ENCODE measurements around the gene DNM2. TPM values are rescaled to one million over a fixed set of nuclear protein-coding genes. Genes with fewer than 3 reads are reported as not detected.

DNM2 gene
- total and polyA plus RNA-seq, 2 of the 13 experiments (the other 11 are each of a cell fraction or from before 2014, with no cell fraction given) = 41.7 to 59.8 TPM

DNA sequence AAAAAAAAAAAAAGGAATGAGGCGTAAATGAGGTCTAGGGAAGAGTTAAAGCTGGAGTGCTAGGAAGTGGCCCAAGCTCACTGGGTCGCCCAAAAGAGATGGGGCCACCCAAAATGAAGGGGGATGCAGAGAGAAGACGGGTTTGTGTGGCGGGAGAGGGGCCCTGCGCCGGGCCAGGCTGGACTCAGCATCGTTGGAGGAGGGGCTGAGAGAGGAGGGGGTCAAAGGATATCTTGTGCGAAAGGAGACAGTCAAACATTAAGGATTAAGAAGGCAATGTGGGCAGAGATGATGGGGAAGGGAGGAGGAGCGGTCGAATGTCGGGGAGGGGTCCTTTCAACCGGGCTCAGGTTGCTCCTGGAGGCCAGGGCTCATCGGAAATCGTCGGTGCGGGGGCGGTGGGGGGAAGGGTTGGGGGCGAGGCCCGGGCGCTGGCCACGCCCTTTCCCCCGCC, 152.6 kb downstream of the DNM2 start (continued):
- TF ChIP-seq HNRNPUL1 (IDR thresholded peaks at IDR 0.05; ENCODE audit: low read depth, low read length) = no peak
- TF ChIP-seq TBX2 (CRISPR knock-in tag; IDR thresholded peaks at IDR 0.05; ENCODE audit: borderline replicate concordance) = no peak
- no peak for TF ChIP-seq TAF15 (IDR thresholded peaks at IDR 0.05; ENCODE audit: low read depth, low read length, poor library complexity, severe bottlenecking)
- no peak; the same call in 1 of the 2 replicates for TF ChIP-seq ZNF350 (CRISPR knock-in tag; IDR thresholded peaks at IDR 0.05; ENCODE audit: borderline replicate concordance, low read depth)
- TF ChIP-seq ZSCAN5A (CRISPR knock-in tag; IDR thresholded peaks at IDR 0.05; ENCODE audit: borderline replicate concordance) = no peak
- 0 out of 2 replicates have a peak, but pooled peaks have one; percentile 12 for TF ChIP-seq ZFP90 (CRISPR knock-in tag; IDR thresholded peaks at IDR 0.05; ENCODE audit: borderline replicate concordance)
- no peak for TF ChIP-seq KDM3A (CRISPR knock-in tag; IDR thresholded peaks at IDR 0.05; ENCODE audit: low read depth)
- TF ChIP-seq ZNF75D (CRISPR knock-in tag; IDR thresholded peaks at IDR 0.05; ENCODE audit: borderline replicate concordance) = no peak
- TF ChIP-seq, protein P1, sequence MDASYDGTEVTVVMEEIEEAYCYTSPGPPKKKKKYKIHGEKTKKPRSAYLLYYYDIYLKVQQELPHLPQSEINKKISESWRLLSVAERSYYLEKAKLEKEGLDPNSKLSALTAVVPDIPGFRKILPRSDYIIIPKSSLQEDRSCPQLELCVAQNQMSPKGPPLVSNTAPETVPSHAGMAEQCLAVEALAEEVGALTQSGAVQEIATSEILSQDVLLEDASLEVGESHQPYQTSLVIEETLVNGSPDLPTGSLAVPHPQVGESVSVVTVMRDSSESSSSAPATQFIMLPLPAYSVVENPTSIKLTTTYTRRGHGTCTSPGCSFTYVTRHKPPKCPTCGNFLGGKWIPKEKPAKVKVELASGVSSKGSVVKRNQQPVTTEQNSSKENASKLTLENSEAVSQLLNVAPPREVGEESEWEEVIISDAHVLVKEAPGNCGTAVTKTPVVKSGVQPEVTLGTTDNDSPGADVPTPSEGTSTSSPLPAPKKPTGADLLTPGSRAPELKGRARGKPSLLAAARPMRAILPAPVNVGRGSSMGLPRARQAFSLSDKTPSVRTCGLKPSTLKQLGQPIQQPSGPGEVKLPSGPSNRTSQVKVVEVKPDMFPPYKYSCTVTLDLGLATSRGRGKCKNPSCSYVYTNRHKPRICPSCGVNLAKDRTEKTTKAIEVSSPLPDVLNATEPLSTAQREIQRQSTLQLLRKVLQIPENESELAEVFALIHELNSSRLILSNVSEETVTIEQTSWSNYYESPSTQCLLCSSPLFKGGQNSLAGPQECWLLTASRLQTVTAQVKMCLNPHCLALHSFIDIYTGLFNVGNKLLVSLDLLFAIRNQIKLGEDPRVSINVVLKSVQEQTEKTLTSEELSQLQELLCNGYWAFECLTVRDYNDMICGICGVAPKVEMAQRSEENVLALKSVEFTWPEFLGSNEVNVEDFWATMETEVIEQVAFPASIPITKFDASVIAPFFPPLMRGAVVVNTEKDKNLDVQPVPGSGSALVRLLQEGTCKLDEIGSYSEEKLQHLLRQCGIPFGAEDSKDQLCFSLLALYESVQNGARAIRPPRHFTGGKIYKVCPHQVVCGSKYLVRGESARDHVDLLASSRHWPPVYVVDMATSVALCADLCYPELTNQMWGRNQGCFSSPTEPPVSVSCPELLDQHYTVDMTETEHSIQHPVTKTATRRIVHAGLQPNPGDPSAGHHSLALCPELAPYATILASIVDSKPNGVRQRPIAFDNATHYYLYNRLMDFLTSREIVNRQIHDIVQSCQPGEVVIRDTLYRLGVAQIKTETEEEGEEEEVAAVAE (CRISPR knock-in tag; IDR thresholded peaks at IDR 0.05; ENCODE audit: borderline replicate concordance) = no peak
- no peak for TF ChIP-seq ZNF782 (CRISPR knock-in tag; IDR thresholded peaks at IDR 0.05; ENCODE audit: borderline replicate concordance)
- TF ChIP-seq POLR2G (IDR thresholded peaks at IDR 0.05; ENCODE audit: low read depth, low read length) = 0 out of 2 replicates have a peak, but pooled peaks have one; percentile 37
- TF ChIP-seq DPF2 (CRISPR knock-in tag; IDR thresholded peaks at IDR 0.05; ENCODE audit: borderline replicate concordance, low read depth) = no peak
- TF ChIP-seq, protein P2, sequence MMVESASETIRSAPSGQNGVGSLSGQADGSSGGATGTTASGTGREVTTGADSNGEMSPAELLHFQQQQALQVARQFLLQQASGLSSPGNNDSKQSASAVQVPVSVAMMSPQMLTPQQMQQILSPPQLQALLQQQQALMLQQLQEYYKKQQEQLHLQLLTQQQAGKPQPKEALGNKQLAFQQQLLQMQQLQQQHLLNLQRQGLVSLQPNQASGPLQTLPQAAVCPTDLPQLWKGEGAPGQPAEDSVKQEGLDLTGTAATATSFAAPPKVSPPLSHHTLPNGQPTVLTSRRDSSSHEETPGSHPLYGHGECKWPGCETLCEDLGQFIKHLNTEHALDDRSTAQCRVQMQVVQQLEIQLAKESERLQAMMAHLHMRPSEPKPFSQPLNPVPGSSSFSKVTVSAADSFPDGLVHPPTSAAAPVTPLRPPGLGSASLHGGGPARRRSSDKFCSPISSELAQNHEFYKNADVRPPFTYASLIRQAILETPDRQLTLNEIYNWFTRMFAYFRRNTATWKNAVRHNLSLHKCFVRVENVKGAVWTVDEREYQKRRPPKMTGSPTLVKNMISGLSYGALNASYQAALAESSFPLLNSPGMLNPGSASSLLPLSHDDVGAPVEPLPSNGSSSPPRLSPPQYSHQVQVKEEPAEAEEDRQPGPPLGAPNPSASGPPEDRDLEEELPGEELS (CRISPR knock-in tag; IDR thresholded peaks at IDR 0.05) = no peak
- no peak for TF ChIP-seq RFX3 (CRISPR knock-in tag; IDR thresholded peaks at IDR 0.05)
- TF ChIP-seq, protein P3, sequence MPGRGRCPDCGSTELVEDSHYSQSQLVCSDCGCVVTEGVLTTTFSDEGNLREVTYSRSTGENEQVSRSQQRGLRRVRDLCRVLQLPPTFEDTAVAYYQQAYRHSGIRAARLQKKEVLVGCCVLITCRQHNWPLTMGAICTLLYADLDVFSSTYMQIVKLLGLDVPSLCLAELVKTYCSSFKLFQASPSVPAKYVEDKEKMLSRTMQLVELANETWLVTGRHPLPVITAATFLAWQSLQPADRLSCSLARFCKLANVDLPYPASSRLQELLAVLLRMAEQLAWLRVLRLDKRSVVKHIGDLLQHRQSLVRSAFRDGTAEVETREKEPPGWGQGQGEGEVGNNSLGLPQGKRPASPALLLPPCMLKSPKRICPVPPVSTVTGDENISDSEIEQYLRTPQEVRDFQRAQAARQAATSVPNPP (CRISPR knock-in tag; IDR thresholded peaks at IDR 0.05) = no peak
- no peak for TF ChIP-seq MAF1 (CRISPR knock-in tag; IDR thresholded peaks at IDR 0.05; ENCODE audit: borderline replicate concordance)

All from HepG2 (cell line).